Gastroesophageal sphincter (tissue), 3 donors: Measurements from ENCODE around the gene ROS1.

Source experiments
- CTCF ChIP-seq, 4 experiments: fragments of 200-600 bp in 2 of 4; fragments of 450-650 bp in 2 of 4; sonication (generic) in 1 of 4; IDR thresholded peaks; one replicate each; pipeline ENCODE4 v1.5.1; 2017 to 2019; ENCODE audit warnings: antibody characterized with exemption in 4 of 4, mild to moderate bottlenecking in 2 of 4, moderate library complexity in 2 of 4
- EP300 ChIP-seq: sonication (generic); formaldehyde crosslinking; IDR thresholded peaks from one replicate; pipeline ENCODE4 v1.6.1; 2017; ENCODE audit warnings: antibody characterized with exemption, mild to moderate bottlenecking
- POLR2AphosphoS5 ChIP-seq: sonication (generic); formaldehyde crosslinking; IDR thresholded peaks from one replicate; pipeline ENCODE4 v1.6.1; 2017; ENCODE audit warnings: antibody characterized with exemption

GRCh38 chr6:117396228-117396627 lies 29.5 kb downstream of the ROS1 start:
- no peak for TF ChIP-seq CTCF (IDR thresholded peaks at IDR 0.05)
- no peak for TF ChIP-seq POLR2AphosphoS5
- TF ChIP-seq EP300 = no peak
